Smooth muscle cell (in vitro differentiated cells): ENCODE results near the gene GGA1. TPM values are rescaled to one million over a fixed set of nuclear protein-coding genes. Genes with fewer than 3 reads are reported as not detected.

Source experiments
- DNase-seq: peaks from one replicate; lab custom pipeline; 2025; ENCODE audit not compliant: unreplicated experiment; lab: John Stamatoyannopoulos, UW
- H2AFZ ChIP-seq: fragments of 200-600 bp; sonication (generic); 2 replicates; pipeline ENCODE4 v1.6.0; 2016; ENCODE audit warnings: antibody characterized with exemption, low read depth, mild to moderate bottlenecking
- H3F3A ChIP-seq: fragments of 200-600 bp; sonication (generic); 2 replicates; pipeline ENCODE4 v1.6.0; 2017; ENCODE audit warnings: antibody characterized with exemption, low read depth
- H3K27ac ChIP-seq: fragments of 200-600 bp; sonication (generic); 2 replicates; pipeline ENCODE4 v1.5.1; 2016; ENCODE audit warnings: low read depth, mild to moderate bottlenecking
- H3K27me3 ChIP-seq: fragments of 200-600 bp; sonication (generic); 2 replicates; pipeline ENCODE4 v1.6.1; 2016; ENCODE audit warnings: low read depth, mild to moderate bottlenecking
- H3K36me3 ChIP-seq: fragments of 200-600 bp; sonication (generic); 2 replicates; pipeline ENCODE4 v1.5.1; 2016; ENCODE audit warnings: low read depth
- H3K4me1 ChIP-seq: fragments of 200-600 bp; sonication (generic); 2 replicates; pipeline ENCODE4 v1.5.1; 2016; ENCODE audit warnings: low read depth
- H3K4me2 ChIP-seq: fragments of 200-600 bp; sonication (generic); 2 replicates; pipeline ENCODE4 v1.6.0; 2016; ENCODE audit warnings: mild to moderate bottlenecking
- H3K4me3 ChIP-seq: fragments of 200-600 bp; sonication (generic); 2 replicates; pipeline ENCODE4 v1.5.1; 2016; ENCODE audit warnings: mild to moderate bottlenecking
- H3K79me2 ChIP-seq: fragments of 200-600 bp; sonication (generic); 2 replicates; pipeline ENCODE4 v1.6.0; 2016; ENCODE audit warnings: low read depth, mild to moderate bottlenecking
- H3K9ac ChIP-seq: fragments of 200-600 bp; sonication (generic); 2 replicates; pipeline ENCODE4 v1.6.0; 2016; ENCODE audit warnings: low read depth
- H3K9me3 ChIP-seq: fragments of 200-600 bp; sonication (generic); replicated peaks from 2 replicates; pipeline ENCODE4 v1.5.1; 2016; ENCODE audit warnings: low read depth
- H4K20me1 ChIP-seq: fragments of 200-600 bp; sonication (generic); 2 replicates; pipeline ENCODE4 v1.6.0; 2016; ENCODE audit warnings: low read depth
- CTCF ChIP-seq: fragments of 200-600 bp; sonication (generic); IDR thresholded peaks from 2 replicates; pipeline ENCODE4 v1.5.1; 2017; ENCODE audit warnings: borderline replicate concordance, mild to moderate bottlenecking, antibody characterized with exemption; ENCODE audit not compliant: insufficient read depth, poor library complexity, severe bottlenecking
- WGBS: methylation state at CpG from one replicate; pipeline ENCODE4 v1.1.7; 2016; ENCODE audit warnings: low lambda C conversion rate; 5-methylcytosine and 5-hydroxymethylcytosine counted together
- polyA plus RNA-seq: library from polyadenylated mRNA; unstranded; fragments of >200 nt; fragmentation: Nextera tagmentation; extraction: Ambion mirVana; gene quantifications from 2 replicates; pipeline ENCODE4 v1.2.1, GENCODE V29; 2016
- total RNA-seq: library from RNA; depleted of rRNA; stranded (reverse); fragments of >200 nt; gene quantifications from 2 replicates; pipeline ENCODE4 v1.2.3, GENCODE V29; 2014

The GGA1 gene
- total and polyA plus RNA-seq, 2 experiments from 2014 or later, result 15.6 to 44.0 TPM

- Histone ChIP-seq H3K36me3 (no peaks in the 10 kb centered on the region), H3K27me3 (no peaks in the 10 kb centered on the region), H3K4me3 (no peak overlapping the region), H3K4me1 (peaks cover 18% of the 10 kb centered on the region), H3K79me2 (no peaks in the 10 kb centered on the region), H3K9me3 (no peaks in the 10 kb centered on the region), H2AFZ (no peak overlapping the region), H4K20me1 (peaks cover 6% of the 10 kb centered on the region), H3K4me2 (no peak overlapping the region), H3K9ac (no peak overlapping the region), H3F3A (peaks cover under 1% of the 10 kb centered on the region), H3K27ac (no peak overlapping the region)
- no peak for DNase-seq
- TF ChIP-seq CTCF, result no peak
- 96% methylated on average over 10 of the region's 10 CpGs for WGBS
These were observed 21.3 kb downstream of the GGA1 start for GRCh38 chr22:37629928-37630327.

GRCh38 chr22:37630839-37631435, 22.3 kb downstream of the GGA1 start:
- Histone ChIP-seq H2AFZ (no peak overlapping the region), H3K27ac (no peak overlapping the region), H3K9me3 (no peaks in the 10 kb centered on the region), H3K4me3 (no peak overlapping the region), H3K79me2 (no peaks in the 10 kb centered on the region), H3K36me3 (no peaks in the 10 kb centered on the region), H3K27me3 (no peaks in the 10 kb centered on the region), H3K9ac (no peak overlapping the region), H4K20me1 (peaks cover 6% of the 10 kb centered on the region), H3F3A (peaks cover 5% of the 10 kb centered on the region), H3K4me1 (peaks cover 18% of the 10 kb centered on the region), H3K4me2 (no peak overlapping the region)
- DNase-seq, result no peak
- TF ChIP-seq CTCF, result no peak
- WGBS, result 90% methylated on average over 9 of the region's 9 CpGs

DNA sequence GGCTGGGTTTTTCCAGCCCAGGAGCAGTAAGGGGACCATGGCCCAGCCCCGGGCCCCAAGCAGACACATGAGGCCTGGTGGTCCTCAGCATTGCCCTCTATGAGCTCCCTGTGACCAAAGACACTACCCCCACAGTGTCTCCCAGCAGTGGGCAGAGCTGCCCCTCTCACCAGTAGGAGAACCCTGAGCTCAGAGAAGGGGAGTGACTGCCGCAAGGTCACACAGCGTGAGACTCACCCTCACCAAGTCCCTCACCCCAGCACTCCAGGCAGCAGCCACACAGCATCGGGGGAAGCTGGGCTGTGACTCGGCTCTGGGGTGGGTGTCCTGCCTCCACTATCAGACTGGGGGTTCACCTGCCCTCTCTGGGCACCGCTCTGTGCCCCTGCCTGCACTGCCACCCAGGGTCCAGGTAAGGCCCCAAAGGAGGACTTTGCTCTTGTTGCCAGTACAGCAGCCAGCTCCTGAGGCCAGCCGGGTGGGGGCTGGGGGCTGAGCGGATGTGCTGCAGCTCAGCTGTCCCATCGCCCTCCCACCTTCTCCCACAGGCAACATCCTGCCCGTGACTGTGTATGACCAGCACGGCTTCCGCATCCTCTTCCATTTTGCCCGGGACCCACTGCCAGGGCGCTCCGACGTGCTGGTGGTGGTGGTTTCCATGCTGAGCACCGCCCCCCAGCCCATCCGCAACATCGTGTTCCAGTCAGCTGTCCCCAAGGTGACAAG, 23.0 kb downstream of the GGA1 start:
- H3K27ac ChIP-seq, result no peak overlapping the region
- no peak overlapping the region for H2AFZ ChIP-seq
- DNase-seq, result no peak
- no peak overlapping the region for H3K4me2 ChIP-seq
- WGBS, result 94% methylated on average over 19 of the region's 19 CpGs
- no peak for TF ChIP-seq CTCF
- no peaks in the 10 kb centered on the region for H3K79me2 ChIP-seq
- no peaks in the 10 kb centered on the region for H3K36me3 ChIP-seq
- H3K9ac ChIP-seq, result no peak overlapping the region
- H3K9me3 ChIP-seq, result no peaks in the 10 kb centered on the region
- H3K27me3 ChIP-seq, result no peaks in the 10 kb centered on the region
- peaks cover 18% of the 10 kb centered on the region for H3K4me1 ChIP-seq
- H4K20me1 ChIP-seq, result no peaks in the 10 kb centered on the region
- H3K4me3 ChIP-seq, result no peak overlapping the region
- H3F3A ChIP-seq, result peaks cover 5% of the 10 kb centered on the region
